Smooth muscle cell (in vitro differentiated cells): ENCODE data around the gene ISCA2. TPM values are rescaled to one million over a fixed set of nuclear protein-coding genes. Genes with fewer than 3 reads are reported as not detected.

Experiments used
- DNase-seq: peaks from one replicate; lab custom pipeline; 2025; ENCODE audit not compliant: unreplicated experiment; lab: John Stamatoyannopoulos, UW
- H2AFZ ChIP-seq: fragments of 200-600 bp; sonication (generic); 2 replicates; pipeline ENCODE4 v1.6.0; 2016; ENCODE audit warnings: antibody characterized with exemption, low read depth, mild to moderate bottlenecking
- H3F3A ChIP-seq: fragments of 200-600 bp; sonication (generic); 2 replicates; pipeline ENCODE4 v1.6.0; 2017; ENCODE audit warnings: antibody characterized with exemption, low read depth
- H3K27ac ChIP-seq: fragments of 200-600 bp; sonication (generic); 2 replicates; pipeline ENCODE4 v1.5.1; 2016; ENCODE audit warnings: low read depth, mild to moderate bottlenecking
- H3K27me3 ChIP-seq: fragments of 200-600 bp; sonication (generic); 2 replicates; pipeline ENCODE4 v1.6.1; 2016; ENCODE audit warnings: low read depth, mild to moderate bottlenecking
- H3K36me3 ChIP-seq: fragments of 200-600 bp; sonication (generic); 2 replicates; pipeline ENCODE4 v1.5.1; 2016; ENCODE audit warnings: low read depth
- H3K4me1 ChIP-seq: fragments of 200-600 bp; sonication (generic); 2 replicates; pipeline ENCODE4 v1.5.1; 2016; ENCODE audit warnings: low read depth
- H3K4me2 ChIP-seq: fragments of 200-600 bp; sonication (generic); 2 replicates; pipeline ENCODE4 v1.6.0; 2016; ENCODE audit warnings: mild to moderate bottlenecking
- H3K4me3 ChIP-seq: fragments of 200-600 bp; sonication (generic); 2 replicates; pipeline ENCODE4 v1.5.1; 2016; ENCODE audit warnings: mild to moderate bottlenecking
- H3K79me2 ChIP-seq: fragments of 200-600 bp; sonication (generic); 2 replicates; pipeline ENCODE4 v1.6.0; 2016; ENCODE audit warnings: low read depth, mild to moderate bottlenecking
- H3K9ac ChIP-seq: fragments of 200-600 bp; sonication (generic); 2 replicates; pipeline ENCODE4 v1.6.0; 2016; ENCODE audit warnings: low read depth
- H3K9me3 ChIP-seq: fragments of 200-600 bp; sonication (generic); replicated peaks from 2 replicates; pipeline ENCODE4 v1.5.1; 2016; ENCODE audit warnings: low read depth
- H4K20me1 ChIP-seq: fragments of 200-600 bp; sonication (generic); 2 replicates; pipeline ENCODE4 v1.6.0; 2016; ENCODE audit warnings: low read depth
- CTCF ChIP-seq: fragments of 200-600 bp; sonication (generic); IDR thresholded peaks from 2 replicates; pipeline ENCODE4 v1.5.1; 2017; ENCODE audit warnings: borderline replicate concordance, mild to moderate bottlenecking, antibody characterized with exemption; ENCODE audit not compliant: insufficient read depth, poor library complexity, severe bottlenecking
- WGBS: methylation state at CpG from one replicate; pipeline ENCODE4 v1.1.7; 2016; ENCODE audit warnings: low lambda C conversion rate; 5-methylcytosine and 5-hydroxymethylcytosine counted together
- polyA plus RNA-seq: library from polyadenylated mRNA; unstranded; fragments of >200 nt; fragmentation: Nextera tagmentation; extraction: Ambion mirVana; gene quantifications from 2 replicates; pipeline ENCODE4 v1.2.1, GENCODE V29; 2016
- total RNA-seq: library from RNA; depleted of rRNA; stranded (reverse); fragments of >200 nt; gene quantifications from 2 replicates; pipeline ENCODE4 v1.2.3, GENCODE V29; 2014

The ISCA2 gene
- total and polyA plus RNA-seq, 2 experiments from 2014 or later: 15.0 to 65.8 TPM

GRCh38 chr14:74542056-74542685 is 48.6 kb downstream of the ISCA2 start:
- DNase-seq: no peak
- H3K4me3 ChIP-seq: no peak overlapping the region
- H3K9ac ChIP-seq: no peak overlapping the region
- no peak for TF ChIP-seq CTCF
- no peaks in the 10 kb centered on the region for H3K79me2 ChIP-seq
- peaks cover 23% of the 10 kb centered on the region for H4K20me1 ChIP-seq
- peaks cover 5% of the 10 kb centered on the region for H3K36me3 ChIP-seq
- no peaks in the 10 kb centered on the region for H3F3A ChIP-seq
- H3K4me2 ChIP-seq: no peak overlapping the region
- H3K9me3 ChIP-seq: no peaks in the 10 kb centered on the region
- H2AFZ ChIP-seq: no peak overlapping the region
- 90% methylated on average over 10 of the region's 10 CpGs for WGBS
- no peak overlapping the region for H3K27ac ChIP-seq
- H3K27me3 ChIP-seq: no peaks in the 10 kb centered on the region
- H3K4me1 ChIP-seq: no peaks in the 10 kb centered on the region

GRCh38 chr14:74543771-74544438 is 50.3 kb downstream of the ISCA2 start:
- TF ChIP-seq CTCF: no peak
- Histone ChIP-seq H3K9me3 (no peaks in the 10 kb centered on the region), H3K27me3 (no peaks in the 10 kb centered on the region), H4K20me1 (peaks cover 37% of the 10 kb centered on the region), H3K4me1 (no peaks in the 10 kb centered on the region), H3K9ac (no peak overlapping the region), H3K36me3 (peaks cover 5% of the 10 kb centered on the region), H2AFZ (no peak overlapping the region), H3K79me2 (no peaks in the 10 kb centered on the region), H3F3A (no peaks in the 10 kb centered on the region), H3K4me2 (no peak overlapping the region), H3K4me3 (no peak overlapping the region), H3K27ac (no peak overlapping the region)
- WGBS: 87% methylated on average over 5 of the region's 5 CpGs
- no peak for DNase-seq

- no peak for DNase-seq
- Histone ChIP-seq H3F3A (no peaks in the 10 kb centered on the region), H3K9ac (no peak overlapping the region), H2AFZ (no peak overlapping the region), H3K4me3 (no peak overlapping the region), H3K4me1 (no peaks in the 10 kb centered on the region), H3K79me2 (no peaks in the 10 kb centered on the region), H3K4me2 (no peak overlapping the region), H3K9me3 (no peaks in the 10 kb centered on the region), H3K27me3 (no peaks in the 10 kb centered on the region), H4K20me1 (peaks cover 41% of the 10 kb centered on the region), H3K36me3 (peaks cover 5% of the 10 kb centered on the region), H3K27ac (no peak overlapping the region)
- 93% methylated on average over 4 of the region's 4 CpGs for WGBS
- no peak for TF ChIP-seq CTCF
These were observed 51.8 kb downstream of the ISCA2 start for GRCh38 chr14:74545386-74545785.
